Stimulated activated CD8-positive, alpha-beta memory T cell treated with anti-CD3 and anti-CD28 coated beads, Interleukin-4, amount 100 ng/mL, for 24 hours (primary cell): ENCODE results near the gene RGS14.
"Not testable (repeated sequence)": the region's sequence is repeated elsewhere in the genome, so short reads cannot be mapped to it uniquely, and the experiment has no call there.

Experiments used
- DNase-seq: peaks from one replicate; pipeline ENCODE4 v3.0.0-alpha.2; 2020; ENCODE audit warnings: low read depth

The RGS14 gene

GRCh38 chr5:177402271-177403043 lies 44.7 kb downstream of the RGS14 start:
- DNase-seq = peak; percentile 47

GRCh38 chr5:177403102-177403791 lies 45.5 kb downstream of the RGS14 start:
- DNase-seq = no peak

GRCh38 chr5:177403792-177404640 lies 46.3 kb downstream of the RGS14 start:
- DNase-seq = peak; percentile 75

- no peak for DNase-seq
Observed at GRCh38 chr5:177404641-177405179, 47.0 kb downstream of the RGS14 start.

GRCh38 chr5:177405312-177405711 lies 47.6 kb downstream of the RGS14 start:
- DNase-seq = no peak

- DNase-seq = no peak
Observed at GRCh38 chr5:177405805-177406204, 48.1 kb downstream of the RGS14 start.

GRCh38 chr5:177409043-177409801 lies 51.5 kb downstream of the RGS14 start, which contains the start of gene F12:
F12 (minus strand) TSS chr5:177409564; CDS start chr5:177409527, 37 bp downstream.
- no peak for DNase-seq

- DNase-seq = no peak
Observed at GRCh38 chr5:177410575-177410974, 52.9 kb downstream of the RGS14 start.

- no peak for DNase-seq
Observed at GRCh38 chr5:177412603-177413233, 55.0 kb downstream of the RGS14 start.

- no peak for DNase-seq
Observed at GRCh38 chr5:177414481-177414880, 56.8 kb downstream of the RGS14 start.

- not testable (repeated sequence) for DNase-seq
Observed at GRCh38 chr5:177417081-177417480, 59.4 kb downstream of the RGS14 start.

- DNase-seq = no peak
Observed at GRCh38 chr5:177419046-177419445, 61.3 kb downstream of the RGS14 start.

- DNase-seq = not testable (repeated sequence)
Observed at GRCh38 chr5:177420472-177420871, 62.7 kb downstream of the RGS14 start.

GRCh38 chr5:177421062-177421798 lies 63.5 kb downstream of the RGS14 start:
- no peak for DNase-seq
